ENCODE data around the gene CMC1. TPM values are rescaled to one million over a fixed set of nuclear protein-coding genes. Genes with fewer than 3 reads are reported as not detected.

The CMC1 gene
- total RNA-seq, 1 donor = 5.8 TPM

- H3K36me3 ChIP-seq (ENCODE audit: insufficient read depth, low read length) = no peaks in the 10 kb centered on the region
- no peaks in the 10 kb centered on the region for H4K20me1 ChIP-seq (ENCODE audit: insufficient read depth, low read length)
- no peaks in the 10 kb centered on the region for H3K27me3 ChIP-seq (ENCODE audit: insufficient read depth, low read length)
- no peaks in the 10 kb centered on the region for H3K9me3 ChIP-seq (ENCODE audit: low read depth, low read length)
- TF ChIP-seq CTCF (IDR thresholded peaks at IDR 0.05; ENCODE audit: extremely low read depth, low read depth, low read length) = no peak
- H3K4me2 ChIP-seq (ENCODE audit: insufficient read depth, low read length) = no peak overlapping the region
- no peak for DNase-seq (ENCODE audit: insufficient read length, low spot score, missing footprints)
- no peak overlapping the region for H3K4me3 ChIP-seq (ENCODE audit: insufficient read depth, low read length)
- no peak overlapping the region for H3K27ac ChIP-seq (ENCODE audit: low read depth, low read length)
- no peaks in the 10 kb centered on the region for H3K79me2 ChIP-seq (ENCODE audit: insufficient read depth, low read length)
- no peak overlapping the region for H2AFZ ChIP-seq (ENCODE audit: low read length)
- H3K4me1 ChIP-seq (ENCODE audit: insufficient read depth, low read length) = no peaks in the 10 kb centered on the region
These were observed 26.0 kb upstream of the CMC1 start for GRCh38 chr3:28215407-28215806.

GRCh38 chr3:28218071-28218916 lies 23.1 kb upstream of the CMC1 start:
- no peak for TF ChIP-seq CTCF (IDR thresholded peaks at IDR 0.05; ENCODE audit: extremely low read depth, low read depth, low read length)
- no peak for DNase-seq (ENCODE audit: insufficient read length, low spot score, missing footprints)
- Histone ChIP-seq H2AFZ (ENCODE audit: low read length) (no peak overlapping the region), H3K4me2 (ENCODE audit: insufficient read depth, low read length) (no peak overlapping the region), H3K4me1 (ENCODE audit: insufficient read depth, low read length) (no peaks in the 10 kb centered on the region), H3K27ac (ENCODE audit: low read depth, low read length) (no peak overlapping the region), H3K79me2 (ENCODE audit: insufficient read depth, low read length) (no peaks in the 10 kb centered on the region), H3K4me3 (ENCODE audit: insufficient read depth, low read length) (no peak overlapping the region), H3K27me3 (ENCODE audit: insufficient read depth, low read length) (no peaks in the 10 kb centered on the region), H3K36me3 (ENCODE audit: insufficient read depth, low read length) (no peaks in the 10 kb centered on the region), H3K9me3 (ENCODE audit: low read depth, low read length) (no peaks in the 10 kb centered on the region), H4K20me1 (ENCODE audit: insufficient read depth, low read length) (no peaks in the 10 kb centered on the region)

- no peak overlapping the region for H2AFZ ChIP-seq (ENCODE audit: low read length)
- no peaks in the 10 kb centered on the region for H4K20me1 ChIP-seq (ENCODE audit: insufficient read depth, low read length)
- no peaks in the 10 kb centered on the region for H3K4me1 ChIP-seq (ENCODE audit: insufficient read depth, low read length)
- no peak for TF ChIP-seq CTCF (IDR thresholded peaks at IDR 0.05; ENCODE audit: extremely low read depth, low read depth, low read length)
- DNase-seq (ENCODE audit: insufficient read length, low spot score, missing footprints) = no peak
- no peak overlapping the region for H3K4me2 ChIP-seq (ENCODE audit: insufficient read depth, low read length)
- no peak overlapping the region for H3K4me3 ChIP-seq (ENCODE audit: insufficient read depth, low read length)
- no peaks in the 10 kb centered on the region for H3K27me3 ChIP-seq (ENCODE audit: insufficient read depth, low read length)
- no peaks in the 10 kb centered on the region for H3K9me3 ChIP-seq (ENCODE audit: low read depth, low read length)
- H3K79me2 ChIP-seq (ENCODE audit: insufficient read depth, low read length) = no peaks in the 10 kb centered on the region
- H3K36me3 ChIP-seq (ENCODE audit: insufficient read depth, low read length) = no peaks in the 10 kb centered on the region
- no peak overlapping the region for H3K27ac ChIP-seq (ENCODE audit: low read depth, low read length)
These were observed 22.6 kb upstream of the CMC1 start for GRCh38 chr3:28218917-28219198.

GRCh38 chr3:28224430-28224829 lies 17.0 kb upstream of the CMC1 start:
- no peak for DNase-seq (ENCODE audit: insufficient read length, low spot score, missing footprints)
- Histone ChIP-seq H3K4me3 (ENCODE audit: insufficient read depth, low read length) (no peak overlapping the region), H3K4me1 (ENCODE audit: insufficient read depth, low read length) (no peaks in the 10 kb centered on the region), H3K27me3 (ENCODE audit: insufficient read depth, low read length) (no peaks in the 10 kb centered on the region), H3K27ac (ENCODE audit: low read depth, low read length) (no peak overlapping the region), H3K36me3 (ENCODE audit: insufficient read depth, low read length) (no peaks in the 10 kb centered on the region), H4K20me1 (ENCODE audit: insufficient read depth, low read length) (no peaks in the 10 kb centered on the region), H3K79me2 (ENCODE audit: insufficient read depth, low read length) (no peaks in the 10 kb centered on the region), H2AFZ (ENCODE audit: low read length) (no peak overlapping the region), H3K4me2 (ENCODE audit: insufficient read depth, low read length) (no peak overlapping the region), H3K9me3 (ENCODE audit: low read depth, low read length) (no peaks in the 10 kb centered on the region)
- no peak for TF ChIP-seq CTCF (IDR thresholded peaks at IDR 0.05; ENCODE audit: extremely low read depth, low read depth, low read length)
